Upper lobe of left lung (tissue), 6 donors: Measurements from ENCODE around the gene CTXN2. TPM values are rescaled to one million over a fixed set of nuclear protein-coding genes. Genes with fewer than 3 reads are reported as not detected.

Experiments used
- ATAC-seq, 2 donors: fragments of 200-7000 bp; cut with Tn5 transposase; one replicate each; pipeline ENCODE4 v1.9.1; 2022; ENCODE audit warnings: mild to moderate bottlenecking in 2 of 2, moderate library complexity in 2 of 2; ENCODE audit not compliant: low FRiP score in 2 of 2
- DNase-seq, 2 donors: peaks; one replicate each; pipeline ENCODE4 v3.0.0-alpha.2; 2019 to 2020
- H3K27ac ChIP-seq, 4 donors: fragments of 200-600 bp; sonication (generic); one replicate each; pipeline ENCODE4 v1.5.1; 2016 to 2019
- H3K27me3 ChIP-seq, 4 donors: fragments of 200-600 bp; sonication (generic); one replicate each; pipeline ENCODE4 v1.5.1; 2017 to 2019
- H3K36me3 ChIP-seq, 4 donors: fragments of 200-600 bp; sonication (generic); one replicate each; pipeline ENCODE4 v1.5.1; 2016 to 2019
- H3K4me1 ChIP-seq, 4 donors: fragments of 200-600 bp; sonication (generic); one replicate each; pipeline ENCODE4 v1.5.1; 2018 to 2019
- H3K4me3 ChIP-seq, 4 donors: fragments of 200-600 bp; sonication (generic); one replicate each; pipeline ENCODE4 v1.5.1; 2017 to 2019; ENCODE audit warnings: mild to moderate bottlenecking in 2 of 4, moderate library complexity in 1 of 4
- H3K9me3 ChIP-seq, 4 donors: fragments of 200-600 bp; sonication (generic); one replicate each; pipeline ENCODE4 v1.5.1; 2018 to 2019
- EP300 ChIP-seq, 4 donors: sonication (generic); formaldehyde crosslinking; IDR thresholded peaks; one replicate each; pipeline ENCODE4 v1.5.1; 2017; ENCODE audit warnings: antibody characterized with exemption in 4 of 4, control low read depth in 2 of 4
- POLR2A ChIP-seq, 4 donors: fragments of 450-650 bp; IDR thresholded peaks; one replicate each; pipeline ENCODE4 v1.5.1; 2016 to 2017; ENCODE audit warnings: antibody characterized with exemption in 4 of 4, mild to moderate bottlenecking in 2 of 4
- POLR2AphosphoS5 ChIP-seq, 2 donors: sonication (generic); formaldehyde crosslinking; IDR thresholded peaks; one replicate each; pipeline ENCODE4 v1.5.1; 2017; ENCODE audit warnings: antibody characterized with exemption in 2 of 2
- WGBS, 2 donors: methylation state at CpG; one replicate each; pipeline ENCODE4 v1.1.5; 2017 to 2018; 5-methylcytosine and 5-hydroxymethylcytosine counted together
- total RNA-seq, 6 donors: library from RNA; depleted of rRNA in 4 of 6; stranded (reverse); fragments of >200 nt in 4 of 6; gene quantifications; one replicate each; pipeline versions ENCODE4 v1.1.0 to v1.2.1, GENCODE V29; 2016 to 2021
- TF ChIP-seq, protein P1 (sequence below), 6 experiments: fragments of 450-650 bp in 4 of 6; fragments of 200-600 bp in 2 of 6; sonication (generic) in 2 of 6; IDR thresholded peaks; one replicate each; pipeline ENCODE4 v1.5.1; 2016 to 2019; ENCODE audit warnings: antibody characterized with exemption in 6 of 6
- donor health status: DM: no; HTN: no; CAD: no; lungs with moderate emphysema.
- donor health status: DM: no; HTN: yes; CAD: no; lungs with severe emphysema.

CTXN2 gene
- total RNA-seq, 6 donors from 2014 or later, result not detected

DNA sequence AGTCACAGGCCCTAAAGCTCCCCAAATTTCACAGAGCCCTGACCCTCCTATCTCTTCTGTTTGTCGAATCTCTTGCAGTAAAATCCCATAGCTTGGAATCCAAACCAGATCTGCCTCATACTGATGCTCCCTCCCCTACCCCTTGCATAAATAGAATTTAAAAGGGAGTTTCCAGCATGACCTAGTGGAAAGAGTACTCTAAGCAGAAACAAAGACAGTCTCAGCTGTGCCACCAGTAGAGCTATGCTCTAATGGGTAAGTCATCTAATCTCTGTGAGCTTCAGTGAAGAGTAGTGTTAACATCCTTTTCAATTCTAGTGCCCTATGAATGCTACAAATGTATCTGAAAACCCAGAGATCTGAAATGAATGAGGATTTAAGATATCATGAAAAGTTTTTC is 10.6 kb downstream of the CTXN2 start:
- WGBS, 2 donors, result 81 to 90% methylated on average over 1 of the region's 1 CpG
- ATAC-seq, result no peak
- H3K4me1 ChIP-seq, result no peaks in the 10 kb centered on the region

DNA sequence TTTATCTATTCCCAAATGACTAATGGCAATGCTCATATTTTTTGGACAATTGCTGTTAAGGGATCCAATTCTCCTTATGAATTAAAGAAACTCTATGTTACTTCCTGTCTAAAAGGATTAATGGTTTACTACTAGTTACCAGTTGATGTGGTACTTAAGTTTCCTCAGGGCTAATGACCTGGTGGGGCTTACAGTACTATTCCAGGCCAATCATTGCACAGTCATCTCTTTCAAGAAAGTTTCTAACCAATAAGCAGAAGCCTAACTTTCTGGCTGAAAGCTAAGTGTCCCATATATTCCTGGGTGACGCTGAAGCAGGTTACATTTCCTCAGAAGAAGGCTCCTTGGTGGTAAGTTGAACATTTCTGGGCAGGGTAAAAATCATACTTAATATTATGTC is 14.5 kb downstream of the CTXN2 start, which contains the start of gene SLC12A1:
Gene SLC12A1 (plus strand): TSS at position 322 of the 400 bp plus-strand sequence. CDS start 1,418 bp downstream, outside the sequence.
- Histone ChIP-seq H3K36me3 (no peaks in the 10 kb centered on the region), H3K27me3 (no peaks in the 10 kb centered on the region), H3K9me3 (no peaks in the 10 kb centered on the region), H3K4me3 (no peak within 1 kb of the TSS), H3K27ac (no peak within 1 kb of the TSS), H3K4me1 (no peaks in the 10 kb centered on the region)
- TF ChIP-seq, protein P1, sequence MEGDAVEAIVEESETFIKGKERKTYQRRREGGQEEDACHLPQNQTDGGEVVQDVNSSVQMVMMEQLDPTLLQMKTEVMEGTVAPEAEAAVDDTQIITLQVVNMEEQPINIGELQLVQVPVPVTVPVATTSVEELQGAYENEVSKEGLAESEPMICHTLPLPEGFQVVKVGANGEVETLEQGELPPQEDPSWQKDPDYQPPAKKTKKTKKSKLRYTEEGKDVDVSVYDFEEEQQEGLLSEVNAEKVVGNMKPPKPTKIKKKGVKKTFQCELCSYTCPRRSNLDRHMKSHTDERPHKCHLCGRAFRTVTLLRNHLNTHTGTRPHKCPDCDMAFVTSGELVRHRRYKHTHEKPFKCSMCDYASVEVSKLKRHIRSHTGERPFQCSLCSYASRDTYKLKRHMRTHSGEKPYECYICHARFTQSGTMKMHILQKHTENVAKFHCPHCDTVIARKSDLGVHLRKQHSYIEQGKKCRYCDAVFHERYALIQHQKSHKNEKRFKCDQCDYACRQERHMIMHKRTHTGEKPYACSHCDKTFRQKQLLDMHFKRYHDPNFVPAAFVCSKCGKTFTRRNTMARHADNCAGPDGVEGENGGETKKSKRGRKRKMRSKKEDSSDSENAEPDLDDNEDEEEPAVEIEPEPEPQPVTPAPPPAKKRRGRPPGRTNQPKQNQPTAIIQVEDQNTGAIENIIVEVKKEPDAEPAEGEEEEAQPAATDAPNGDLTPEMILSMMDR (IDR thresholded peaks at IDR 0.05), result no peak
- TF ChIP-seq POLR2AphosphoS5 (IDR thresholded peaks at IDR 0.05) (no peak), POLR2A (IDR thresholded peaks at IDR 0.05) (no peak), EP300 (IDR thresholded peaks at IDR 0.05) (no peak)
- ATAC-seq (no peak), DNase-seq (no peak)
- WGBS, 2 donors, result 86 to 93% methylated on average over 1 of the region's 1 CpG

More for the DNA sequence above, 10.6 kb downstream of the CTXN2 start:
- TF ChIP-seq EP300 (IDR thresholded peaks at IDR 0.05) (no peak), POLR2A (IDR thresholded peaks at IDR 0.05) (no peak), POLR2AphosphoS5 (IDR thresholded peaks at IDR 0.05) (no peak)
- TF ChIP-seq, protein P1 (IDR thresholded peaks at IDR 0.05), result no peak
- DNase-seq, result no peak
- no peak overlapping the region for H3K27ac ChIP-seq
- no peak overlapping the region for H3K4me3 ChIP-seq
- H3K36me3 ChIP-seq, result no peaks in the 10 kb centered on the region
- H3K27me3 ChIP-seq, result no peaks in the 10 kb centered on the region
- H3K9me3 ChIP-seq, result no peaks in the 10 kb centered on the region

- WGBS, 2 donors, result 61 to 86% methylated on average over 1 of the region's 1 CpG
- Histone ChIP-seq H3K4me3 (no peak overlapping the region), H3K4me1 (no peaks in the 10 kb centered on the region), H3K36me3 (no peaks in the 10 kb centered on the region), H3K9me3 (no peaks in the 10 kb centered on the region), H3K27ac (no peak overlapping the region), H3K27me3 (no peaks in the 10 kb centered on the region)
- ATAC-seq, result no peak
- no peak for DNase-seq
- TF ChIP-seq POLR2AphosphoS5 (IDR thresholded peaks at IDR 0.05), result no peak
- TF ChIP-seq EP300 (IDR thresholded peaks at IDR 0.05), result no peak
- TF ChIP-seq, protein P1 (IDR thresholded peaks at IDR 0.05), result no peak
- TF ChIP-seq POLR2A (IDR thresholded peaks at IDR 0.05), result no peak
These were observed 29.8 kb downstream of the CTXN2 start for GRCh38 chr15:48221261-48221660.

GRCh38 chr15:48221885-48222284 is 30.4 kb downstream of the CTXN2 start:
- no peak for ATAC-seq

More at GRCh38 chr15:48221885-48222284, 30.4 kb downstream of the CTXN2 start:
- no peak for TF ChIP-seq POLR2AphosphoS5 (IDR thresholded peaks at IDR 0.05)
- no peak for TF ChIP-seq EP300 (IDR thresholded peaks at IDR 0.05)
- TF ChIP-seq, protein P1 (IDR thresholded peaks at IDR 0.05), result no peak
- no peak for TF ChIP-seq POLR2A (IDR thresholded peaks at IDR 0.05)
- Histone ChIP-seq H3K27ac (no peak overlapping the region), H3K36me3 (no peaks in the 10 kb centered on the region), H3K4me1 (no peaks in the 10 kb centered on the region), H3K9me3 (no peaks in the 10 kb centered on the region), H3K4me3 (no peak overlapping the region), H3K27me3 (no peaks in the 10 kb centered on the region)
- no peak for DNase-seq
- WGBS, 2 donors, result 78 to 93% methylated on average over 4 of the region's 4 CpGs
